ENCODE results near the gene BCAP29. TPM values are rescaled to one million over a fixed set of nuclear protein-coding genes. Genes with fewer than 3 reads are reported as not detected.
"Not testable (repeated sequence)": the region's sequence is repeated elsewhere in the genome, so short reads cannot be mapped to it uniquely, and the experiment has no call there.

Gene BCAP29
- total RNA-seq, 1 donor from 2014 or later = 63.4 TPM

DNA sequence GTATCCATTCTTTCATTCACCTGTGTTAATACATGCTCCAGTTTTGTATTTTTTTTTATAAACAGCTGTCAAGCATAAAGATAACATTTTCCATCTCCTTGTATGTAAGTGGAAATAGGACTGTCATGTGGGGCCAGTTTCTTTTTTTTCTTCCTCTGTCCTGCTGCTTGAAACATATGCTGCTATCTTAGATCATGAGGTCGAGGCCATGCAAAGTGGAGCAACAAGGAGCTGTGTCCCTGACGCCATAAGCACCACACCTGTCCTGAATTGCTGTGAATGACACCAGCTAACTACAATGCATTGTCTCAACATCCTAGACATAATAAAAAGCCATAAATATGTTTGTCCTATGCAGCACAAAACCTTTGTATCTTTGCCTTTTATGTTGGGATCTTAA is 42.8 kb downstream of the BCAP29 start:
- no peak for DNase-seq (ENCODE audit: low read depth)

DNA sequence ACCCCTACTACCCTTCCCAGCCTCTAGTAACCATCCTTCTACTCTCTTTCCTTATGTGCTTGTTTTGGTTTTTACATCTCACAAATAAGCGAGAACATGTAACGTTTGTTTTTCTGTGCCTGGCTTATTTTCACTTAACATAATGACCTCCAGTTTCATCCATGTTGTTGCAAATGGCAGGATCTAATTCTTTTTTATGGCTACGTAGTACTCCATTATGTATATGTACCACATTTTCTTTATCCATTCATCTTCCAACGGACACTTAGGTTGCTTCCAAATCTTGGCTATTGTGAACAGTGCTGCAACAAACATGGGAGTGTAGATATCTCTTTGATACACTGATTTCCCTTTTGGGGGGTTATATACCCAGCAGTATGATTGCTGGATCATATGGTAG is 47.0 kb downstream of the BCAP29 start:
- no peak for DNase-seq (ENCODE audit: low read depth)

DNA sequence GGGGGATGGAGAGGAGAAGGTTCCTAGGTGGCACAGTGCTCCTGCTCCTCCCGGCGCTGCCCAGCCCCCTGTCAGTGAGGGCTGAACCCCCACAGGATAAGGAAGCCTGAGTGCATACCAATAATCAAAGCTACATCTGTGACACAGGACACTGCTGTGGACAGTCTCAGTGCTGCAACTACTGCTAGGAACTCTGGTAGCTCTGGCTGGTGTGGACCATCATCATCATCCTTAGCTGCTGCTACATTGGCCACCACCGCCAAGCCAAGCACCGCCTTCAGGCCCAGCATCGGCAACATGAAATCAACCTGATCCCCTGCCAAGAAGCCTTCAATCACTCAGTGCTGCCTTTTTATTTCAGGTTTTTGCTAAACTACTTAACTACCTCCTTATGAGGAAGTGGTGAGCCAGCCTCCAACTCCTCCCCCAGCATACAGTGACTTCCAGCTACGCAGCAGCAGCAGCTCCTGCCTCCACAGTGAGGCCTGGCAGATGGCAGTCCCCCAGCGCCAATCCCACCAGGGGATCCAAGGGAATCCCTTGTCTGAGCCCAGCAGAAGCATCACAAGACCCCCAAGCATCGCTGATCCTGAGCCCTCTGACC is 48.5 kb downstream of the BCAP29 start:
- no peak for DNase-seq (ENCODE audit: low read depth)

DNA sequence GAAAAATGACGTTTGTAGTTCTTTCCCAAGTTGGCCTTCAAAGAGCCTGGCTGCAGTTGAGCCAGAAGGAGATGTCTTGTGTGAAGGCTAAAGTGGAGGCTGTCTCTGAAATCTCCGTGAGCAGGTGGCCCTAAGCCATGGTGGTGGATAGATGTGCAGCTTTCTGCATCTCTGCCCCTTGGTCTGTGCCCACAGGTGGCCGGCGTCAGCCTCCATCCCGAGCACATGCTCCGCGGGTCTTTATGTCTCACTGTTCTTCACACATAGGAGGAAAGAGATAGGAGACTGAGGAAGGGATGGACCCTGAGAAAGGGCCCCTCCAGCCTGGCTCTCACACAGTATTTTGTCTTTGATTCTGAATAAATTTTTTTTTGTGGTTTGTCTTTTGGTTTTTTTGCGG is 50.3 kb downstream of the BCAP29 start:
- no peak for DNase-seq (ENCODE audit: low read depth)

DNA sequence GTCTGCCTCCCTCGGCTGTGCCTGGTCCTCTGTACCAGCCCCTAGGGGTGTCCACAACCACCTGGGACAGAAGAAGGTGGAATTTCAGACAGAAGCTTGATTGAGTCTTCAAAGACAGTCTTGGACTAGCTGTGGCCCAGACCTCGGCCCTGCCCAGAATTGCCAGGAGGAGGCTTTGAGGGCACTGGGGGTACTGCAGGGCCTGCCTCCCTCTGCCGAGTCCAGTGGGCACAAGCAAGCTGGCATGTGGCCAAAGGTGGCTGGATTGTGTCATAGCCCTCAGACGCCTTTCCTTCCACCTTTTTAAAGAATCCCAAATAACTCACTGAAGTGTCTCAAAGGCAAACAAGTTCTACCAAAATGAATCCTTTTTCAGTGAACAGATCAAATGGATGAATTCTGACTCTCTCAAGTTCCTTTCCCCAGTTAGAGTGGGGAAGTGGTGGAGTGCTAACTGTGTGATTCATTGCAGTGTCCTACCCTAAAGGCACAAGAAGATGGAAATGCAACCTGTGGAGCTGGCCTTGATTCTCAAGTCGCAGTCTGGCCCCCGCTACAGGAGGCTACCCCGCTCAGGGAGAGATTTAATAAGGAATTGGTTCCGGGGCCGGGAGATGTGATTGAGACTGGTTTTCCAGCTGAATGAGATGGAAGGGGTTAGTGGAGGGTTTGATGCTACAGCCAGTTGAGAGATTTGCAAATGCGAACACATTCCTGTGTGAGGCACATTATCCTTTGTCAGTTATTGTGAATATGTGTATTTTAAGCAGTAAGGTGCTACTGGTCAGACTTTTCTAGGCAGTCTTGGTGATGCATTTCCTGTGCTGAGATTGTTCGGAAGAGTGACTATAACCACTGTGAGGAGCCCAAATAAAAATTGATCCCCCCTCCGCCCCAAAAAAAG is 51.8 kb downstream of the BCAP29 start:
- DNase-seq (ENCODE audit: low read depth) = no peak

DNA sequence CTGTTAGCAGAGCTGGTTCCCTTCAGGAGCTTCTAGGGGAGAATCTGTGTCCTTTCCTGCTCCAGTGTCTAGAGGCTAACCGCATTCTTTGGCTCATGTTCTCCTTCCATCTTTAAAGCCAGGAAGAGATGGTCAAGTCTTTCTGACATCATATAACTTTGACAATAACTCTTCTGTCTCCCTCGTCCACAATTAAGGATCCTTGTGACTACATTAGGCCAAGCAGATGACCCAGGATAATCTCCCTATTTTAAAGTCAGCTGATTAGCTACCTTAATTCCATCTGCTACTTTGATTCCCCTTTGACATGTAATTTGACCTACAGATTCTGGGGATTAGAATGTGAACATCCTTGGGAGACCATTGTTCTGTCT is 52.4 kb downstream of the BCAP29 start:
- no peak for DNase-seq (ENCODE audit: low read depth)

DNA sequence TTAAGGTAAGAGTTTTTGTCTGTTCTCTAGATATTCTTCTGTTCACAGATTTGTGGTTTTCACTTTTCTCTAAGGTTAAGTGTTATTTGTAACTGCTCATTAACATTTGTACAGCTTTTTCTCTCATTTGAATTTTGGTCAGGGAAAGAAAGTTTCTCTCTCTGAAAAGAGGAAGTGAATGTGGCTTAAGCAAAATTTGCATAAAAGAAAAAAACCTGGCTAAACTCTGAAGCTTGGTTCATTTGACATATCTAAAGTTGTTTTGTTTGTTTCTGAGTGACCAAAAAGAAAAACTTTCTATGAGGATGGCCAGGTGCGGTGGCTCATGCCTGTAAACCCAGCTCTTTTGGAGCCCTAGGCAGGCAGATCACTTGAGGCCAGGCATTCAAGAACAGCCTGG is 58.5 kb downstream of the BCAP29 start:
- DNase-seq (ENCODE audit: low read depth) = no peak

DNA sequence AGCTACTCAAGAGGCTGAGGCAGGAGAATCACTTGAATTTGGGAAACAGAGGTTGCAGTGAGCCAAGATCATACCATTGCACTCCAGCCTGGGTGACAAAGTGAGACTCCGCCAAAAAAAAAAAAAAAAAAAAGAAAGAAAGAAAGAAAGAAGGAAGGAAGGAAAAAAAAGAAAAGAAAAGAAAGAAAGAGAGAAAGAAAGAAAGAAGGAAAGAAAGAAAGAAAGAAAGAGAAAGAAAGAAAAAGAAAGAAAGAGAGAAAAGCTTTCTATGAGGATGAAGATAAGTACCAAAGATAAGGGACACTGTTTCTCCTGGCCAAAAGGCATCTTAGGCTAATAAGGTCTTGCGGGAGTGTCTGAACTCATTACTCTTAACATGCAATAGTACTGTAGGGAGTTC is 59.0 kb downstream of the BCAP29 start:
- not testable (repeated sequence) for DNase-seq (ENCODE audit: low read depth)

DNA sequence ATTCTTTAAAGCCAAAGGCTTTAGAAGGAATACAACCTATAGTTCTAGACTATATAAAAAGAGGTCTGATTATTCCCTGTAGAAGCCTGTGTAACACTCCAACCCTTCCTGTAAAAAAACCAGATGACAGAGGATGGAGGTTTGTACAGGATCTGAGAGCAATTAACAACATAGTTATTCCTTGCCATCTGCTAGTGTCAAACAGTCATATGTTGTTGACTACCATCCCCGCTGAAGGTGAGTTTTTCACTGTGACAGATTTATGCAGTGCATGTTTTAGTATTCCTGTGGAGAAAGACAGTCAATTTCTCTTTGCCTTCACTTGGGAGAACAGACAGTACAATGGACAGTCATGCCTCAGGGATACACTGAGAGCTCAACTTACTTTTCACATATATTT is 61.6 kb downstream of the BCAP29 start:
- no peak for DNase-seq (ENCODE audit: low read depth)

DNA sequence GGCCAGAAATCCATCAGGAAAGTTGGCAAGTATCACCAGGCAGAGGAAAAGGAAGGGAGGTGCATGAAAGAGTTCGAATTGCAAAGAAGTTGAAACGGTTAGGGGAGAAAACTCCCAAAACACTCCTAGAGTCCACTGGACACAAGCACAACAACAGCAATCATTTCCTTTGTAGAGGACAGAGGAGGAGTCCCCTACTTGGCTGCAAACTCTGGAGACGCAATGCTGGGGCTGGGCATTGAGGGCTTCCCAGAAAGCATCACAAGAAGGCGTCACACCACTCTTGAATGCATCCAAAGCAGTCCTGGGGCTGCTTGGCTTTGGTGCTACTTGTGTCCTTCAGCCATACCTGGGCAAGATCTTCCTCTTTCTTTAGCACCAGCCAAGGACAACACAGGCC is 62.5 kb downstream of the BCAP29 start:
- no peak for DNase-seq (ENCODE audit: low read depth)

DNA sequence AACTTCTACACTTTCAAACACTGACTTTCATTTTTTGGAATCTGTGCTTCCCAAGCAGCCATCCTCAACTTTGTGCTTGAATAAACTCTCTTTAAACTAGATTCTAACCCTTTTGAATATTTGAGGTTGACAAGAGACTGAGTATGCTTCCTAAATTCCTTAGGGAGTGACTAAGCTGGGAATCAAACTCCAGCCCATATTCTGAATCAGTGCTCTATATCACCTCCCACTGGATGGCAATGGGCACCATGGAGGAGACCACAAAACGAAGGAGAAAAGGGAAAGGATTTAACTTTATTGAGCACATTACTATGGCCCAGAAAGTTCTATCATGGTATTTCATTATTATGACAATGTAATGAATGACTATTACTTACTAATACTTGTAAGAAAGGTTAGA is 63.4 kb downstream of the BCAP29 start:
- peak; percentile 68 for DNase-seq (ENCODE audit: low read depth)

DNA sequence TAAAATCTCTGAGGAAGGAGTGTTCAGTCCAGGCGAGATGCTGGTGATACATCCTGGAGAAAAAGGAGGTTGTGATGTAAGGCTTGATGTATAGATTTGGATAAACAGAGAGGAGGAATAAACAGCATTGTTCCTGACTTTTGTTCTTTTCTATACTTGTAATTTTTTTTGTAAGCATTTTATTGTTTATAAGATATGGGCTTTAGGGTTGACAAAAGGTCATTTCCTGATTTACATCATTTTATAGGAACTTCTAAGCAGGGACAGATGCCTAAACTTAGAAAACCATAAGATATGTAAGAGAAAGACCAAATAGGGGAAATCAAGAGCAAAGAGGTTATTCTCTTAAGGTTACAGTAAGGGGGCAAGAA is 63.9 kb downstream of the BCAP29 start:
- no peak for DNase-seq (ENCODE audit: low read depth)

DNA sequence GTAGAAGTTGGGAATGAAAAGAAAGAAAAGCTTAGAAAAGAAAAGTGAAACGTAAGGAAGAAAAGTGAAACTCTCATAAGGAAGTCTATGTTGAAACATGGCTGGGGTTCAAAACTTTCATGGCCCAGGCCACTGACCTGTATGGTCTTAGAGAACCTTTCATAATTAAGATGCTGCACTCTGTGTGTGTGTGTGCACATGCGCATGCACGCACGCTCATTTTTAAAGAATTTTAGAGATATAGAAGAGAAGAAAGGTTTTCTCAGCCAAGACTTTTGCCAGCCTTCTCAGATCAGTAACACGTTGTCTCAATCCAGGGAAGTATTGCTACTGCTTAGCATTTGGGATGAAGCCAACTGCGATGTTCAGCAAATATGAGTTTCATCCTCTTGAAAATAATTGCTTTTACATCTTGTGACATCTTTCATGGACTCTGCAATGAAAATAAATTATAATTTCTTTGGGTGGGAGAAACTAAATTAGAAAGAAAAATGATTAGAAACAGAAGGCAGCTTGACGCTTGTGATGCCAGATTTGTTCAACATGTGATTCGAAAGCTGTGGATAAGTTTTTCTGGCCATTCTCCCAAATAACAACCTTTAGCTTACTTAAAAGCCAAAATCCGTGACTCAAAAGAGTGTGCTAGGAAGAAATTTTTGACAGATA is 64.4 kb downstream of the BCAP29 start:
- DNase-seq (ENCODE audit: low read depth) = no peak

DNA sequence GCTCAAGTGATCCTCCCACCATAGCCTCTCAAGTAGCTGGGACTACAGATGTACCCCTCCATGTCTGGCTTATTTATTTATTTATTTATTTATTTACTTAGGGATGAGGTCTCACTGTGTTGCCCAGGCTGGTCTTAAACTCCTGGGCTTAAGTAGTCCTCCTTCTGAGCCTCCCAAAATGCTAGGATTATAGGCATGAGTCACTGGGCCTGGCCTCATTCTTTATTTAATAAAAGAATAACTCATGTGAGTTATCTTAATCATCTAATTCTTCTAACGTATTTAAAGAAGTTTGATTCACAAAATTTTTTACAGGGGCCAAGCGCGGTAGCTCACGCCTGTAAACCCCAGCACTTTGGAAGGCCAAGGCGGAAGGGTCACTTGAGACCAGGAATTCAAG is 72.6 kb downstream of the BCAP29 start:
- no peak for DNase-seq (ENCODE audit: low read depth)

DNA sequence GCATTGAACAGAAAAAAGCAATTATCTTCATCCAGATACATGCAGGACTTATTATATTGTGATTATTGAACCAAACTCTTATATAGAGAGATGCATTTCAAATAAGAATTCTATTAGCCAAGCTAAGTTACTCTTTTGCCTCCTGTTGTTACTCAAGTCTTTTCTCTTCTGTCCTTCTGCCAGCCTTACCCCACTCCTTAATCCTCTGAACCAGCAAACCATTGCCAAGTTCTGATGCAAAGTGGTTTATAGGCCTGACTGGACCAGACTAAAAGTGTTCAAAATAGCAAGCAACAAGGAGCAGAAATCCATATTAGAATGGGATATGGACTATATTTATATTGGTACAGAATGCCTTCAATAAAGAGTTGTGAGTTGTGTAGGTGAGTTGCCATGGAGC is 78.4 kb downstream of the BCAP29 start:
- DNase-seq (ENCODE audit: low read depth) = no peak

DNA sequence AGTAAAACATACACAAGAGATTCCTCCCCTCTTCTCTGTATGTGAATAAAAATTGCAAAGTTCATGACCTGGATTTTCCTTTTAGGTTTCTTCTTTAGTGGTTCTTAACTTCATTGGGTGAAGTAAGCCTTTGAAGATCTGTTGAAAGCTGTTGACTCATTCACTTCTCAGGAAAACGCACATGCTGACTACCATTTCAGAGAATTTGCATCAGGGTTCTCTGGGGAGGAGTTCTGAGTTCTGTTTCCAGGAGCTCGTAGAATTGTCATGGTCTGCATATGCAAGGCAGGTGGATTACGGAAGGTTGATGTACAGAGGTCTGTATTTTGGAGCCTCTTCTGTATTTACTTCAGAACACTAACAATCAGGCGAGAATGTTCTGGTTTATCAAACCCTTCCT is 79.6 kb downstream of the BCAP29 start:
- DNase-seq (ENCODE audit: low read depth) = peak; percentile 59

DNA sequence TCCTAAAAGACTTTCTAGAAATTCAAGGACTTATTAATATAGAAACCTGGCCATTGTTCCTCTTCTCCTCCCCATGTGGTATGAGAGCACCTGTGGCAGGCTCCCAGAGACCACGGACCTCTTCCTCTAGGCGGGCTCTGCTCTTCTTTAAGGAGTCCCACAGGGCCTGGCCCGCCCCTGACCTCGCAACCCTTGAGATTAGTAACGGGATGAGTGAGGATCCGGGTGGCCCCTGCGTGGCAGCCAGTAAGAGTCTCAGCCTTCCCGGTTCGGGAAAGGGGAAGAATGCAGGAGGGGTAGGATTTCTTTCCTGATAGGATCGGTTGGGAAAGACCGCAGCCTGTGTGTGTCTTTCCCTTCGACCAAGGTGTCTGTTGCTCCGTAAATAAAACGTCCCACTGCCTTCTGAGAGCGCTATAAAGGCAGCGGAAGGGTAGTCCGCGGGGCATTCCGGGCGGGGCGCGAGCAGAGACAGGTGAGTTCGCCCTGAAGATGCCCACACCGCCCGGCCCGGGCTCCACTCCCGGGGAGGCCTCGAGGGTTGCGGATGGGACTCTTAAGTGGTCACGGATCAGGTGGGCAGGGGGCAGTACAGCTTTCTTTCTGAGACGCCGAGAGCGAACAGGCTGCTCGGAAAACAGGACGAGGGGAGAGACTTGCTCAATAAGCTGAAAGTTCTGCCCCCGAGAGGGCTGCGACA is 80.5 kb downstream of the BCAP29 start, which contains the start of gene SLC26A4:
Gene SLC26A4 (plus strand): TSS at position 448 of the 700 bp plus-strand sequence. CDS start 814 bp downstream, outside the sequence.
- DNase-seq (ENCODE audit: low read depth) = no peak

DNA sequence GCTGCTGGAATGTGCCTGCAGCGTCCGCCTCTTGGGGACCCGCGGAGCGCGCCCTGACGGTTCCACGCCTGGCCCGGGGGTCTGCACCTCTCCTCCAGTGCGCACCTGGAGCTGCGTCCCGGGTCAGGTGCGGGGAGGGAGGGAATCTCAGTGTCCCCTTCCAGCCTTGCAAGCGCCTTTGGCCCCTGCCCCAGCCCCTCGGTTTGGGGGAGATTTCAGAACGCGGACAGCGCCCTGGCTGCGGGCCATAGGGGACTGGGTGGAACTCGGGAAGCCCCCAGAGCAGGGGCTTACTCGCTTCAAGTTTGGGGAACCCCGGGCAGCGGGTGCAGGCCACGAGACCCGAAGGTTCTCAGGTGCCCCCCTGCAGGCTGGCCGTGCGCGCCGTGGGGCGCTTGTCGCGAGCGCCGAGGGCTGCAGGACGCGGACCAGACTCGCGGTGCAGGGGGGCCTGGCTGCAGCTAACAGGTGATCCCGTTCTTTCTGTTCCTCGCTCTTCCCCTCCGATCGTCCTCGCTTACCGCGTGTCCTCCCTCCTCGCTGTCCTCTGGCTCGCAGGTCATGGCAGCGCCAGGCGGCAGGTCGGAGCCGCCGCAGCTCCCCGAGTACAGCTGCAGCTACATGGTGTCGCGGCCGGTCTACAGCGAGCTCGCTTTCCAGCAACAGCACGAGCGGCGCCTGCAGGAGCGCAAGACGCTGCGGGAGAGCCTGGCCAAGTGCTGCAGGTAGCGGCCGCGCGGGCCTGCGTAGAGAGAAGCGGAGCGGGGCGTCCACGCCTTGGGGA is 81.2 kb downstream of the BCAP29 start:
- peak; percentile 33 for DNase-seq (ENCODE audit: low read depth)

DNA sequence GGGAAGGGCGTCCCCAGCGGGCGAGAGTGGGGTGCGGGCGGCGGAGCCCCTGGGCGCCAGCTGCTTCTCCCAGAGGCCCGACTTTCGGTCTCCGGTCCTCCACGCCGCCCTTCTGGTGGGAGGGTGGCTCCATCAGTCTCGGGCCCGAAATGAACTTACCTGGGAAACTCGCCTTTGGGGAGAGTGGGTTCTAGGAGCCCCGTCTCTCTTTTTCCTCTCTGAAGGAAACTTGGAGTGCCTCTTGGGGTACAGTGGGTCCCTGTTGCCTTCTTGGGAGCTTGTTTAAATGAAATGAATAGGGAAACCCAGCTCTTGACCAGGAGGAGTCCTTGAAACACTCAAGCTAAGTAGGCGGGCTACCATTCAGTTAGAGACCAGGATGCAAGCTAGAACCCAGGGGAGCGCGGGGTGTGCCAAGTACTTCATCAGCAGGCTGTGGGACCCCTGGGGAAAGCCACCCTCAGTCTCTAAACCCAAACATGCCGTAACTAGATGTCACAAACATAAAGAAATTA is 81.9 kb downstream of the BCAP29 start:
- DNase-seq (ENCODE audit: low read depth) = no peak

DNA sequence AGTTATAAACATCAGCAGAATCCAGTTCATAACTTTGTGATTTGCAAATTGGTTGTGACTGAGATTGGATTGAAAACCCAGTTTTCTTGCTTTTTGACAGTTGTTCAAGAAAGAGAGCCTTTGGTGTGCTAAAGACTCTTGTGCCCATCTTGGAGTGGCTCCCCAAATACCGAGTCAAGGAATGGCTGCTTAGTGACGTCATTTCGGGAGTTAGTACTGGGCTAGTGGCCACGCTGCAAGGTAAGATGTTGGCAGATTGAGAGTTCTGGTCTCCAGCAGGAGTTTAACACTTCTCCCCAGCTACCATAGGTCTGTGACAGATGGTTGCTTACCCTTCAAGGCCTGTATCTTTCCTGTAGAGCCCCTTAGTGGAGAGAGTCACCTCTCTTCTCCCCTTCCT is 83.2 kb downstream of the BCAP29 start:
- DNase-seq (ENCODE audit: low read depth) = no peak

DNA sequence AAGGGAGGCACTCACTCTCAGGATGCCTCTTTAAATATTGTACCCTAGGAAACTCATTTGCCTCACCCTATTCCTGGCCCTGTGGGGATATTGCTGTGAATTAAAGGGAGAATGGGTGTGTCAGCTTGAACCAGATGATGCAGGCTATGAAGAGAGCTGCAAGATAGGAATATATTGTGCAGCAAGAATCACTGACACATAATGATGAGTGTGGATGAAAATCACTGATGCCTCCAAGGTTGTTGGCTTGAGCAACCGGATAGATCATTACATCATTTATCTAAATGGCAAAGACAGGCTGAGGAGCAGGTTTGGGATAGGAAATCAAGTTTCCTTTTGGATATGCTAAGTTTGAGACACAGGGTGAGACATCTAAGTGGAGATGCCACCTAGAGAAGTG is 86.7 kb downstream of the BCAP29 start:
- DNase-seq (ENCODE audit: low read depth) = no peak
